HG02981 (cell line): Measurements from ENCODE around the gene KCNA10.

Source experiments
- ATAC-seq: cut with Tn5 transposase; IDR thresholded peaks from one replicate; pipeline ENCODE4 v1.9.1; 2021; ENCODE audit warnings: mild to moderate bottlenecking, moderate library complexity; ENCODE audit not compliant: unreplicated experiment

Gene KCNA10

DNA sequence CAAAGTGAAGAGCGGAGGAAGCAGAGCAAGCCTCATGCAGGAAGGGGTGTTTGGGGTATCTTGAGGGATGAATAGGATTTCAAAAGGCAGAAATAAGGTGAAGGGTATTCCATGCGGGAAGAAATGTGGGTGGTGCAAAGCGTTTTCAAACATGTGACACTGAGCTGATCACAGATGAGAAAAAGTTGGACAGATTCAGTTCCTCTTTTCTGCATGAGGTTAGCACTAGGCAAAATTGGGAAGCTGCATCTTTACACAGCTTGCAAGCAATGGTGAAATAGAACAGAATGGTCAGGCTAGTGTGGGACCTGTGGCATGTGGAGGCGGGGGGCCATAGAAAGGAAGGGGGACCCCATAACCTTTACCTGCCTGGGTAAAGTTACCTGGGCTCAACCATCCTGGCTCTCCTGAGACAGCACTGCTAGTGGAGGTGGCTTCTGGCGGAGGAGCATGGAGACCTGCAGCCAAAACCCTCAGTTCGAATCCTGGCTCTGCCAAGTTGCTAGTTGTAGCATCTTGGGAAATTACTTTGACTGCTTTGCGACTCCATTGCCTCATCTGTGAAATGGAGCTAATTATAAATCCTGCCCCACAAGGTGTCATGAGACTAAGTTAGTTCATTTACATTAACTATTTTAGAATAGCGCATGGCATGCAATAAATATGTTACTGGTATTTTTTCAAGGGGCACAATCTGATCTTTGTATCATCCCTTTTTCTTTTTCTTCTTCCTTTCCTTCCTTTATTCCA, 16.4 kb downstream of the KCNA10 start:
- no peak for ATAC-seq

DNA sequence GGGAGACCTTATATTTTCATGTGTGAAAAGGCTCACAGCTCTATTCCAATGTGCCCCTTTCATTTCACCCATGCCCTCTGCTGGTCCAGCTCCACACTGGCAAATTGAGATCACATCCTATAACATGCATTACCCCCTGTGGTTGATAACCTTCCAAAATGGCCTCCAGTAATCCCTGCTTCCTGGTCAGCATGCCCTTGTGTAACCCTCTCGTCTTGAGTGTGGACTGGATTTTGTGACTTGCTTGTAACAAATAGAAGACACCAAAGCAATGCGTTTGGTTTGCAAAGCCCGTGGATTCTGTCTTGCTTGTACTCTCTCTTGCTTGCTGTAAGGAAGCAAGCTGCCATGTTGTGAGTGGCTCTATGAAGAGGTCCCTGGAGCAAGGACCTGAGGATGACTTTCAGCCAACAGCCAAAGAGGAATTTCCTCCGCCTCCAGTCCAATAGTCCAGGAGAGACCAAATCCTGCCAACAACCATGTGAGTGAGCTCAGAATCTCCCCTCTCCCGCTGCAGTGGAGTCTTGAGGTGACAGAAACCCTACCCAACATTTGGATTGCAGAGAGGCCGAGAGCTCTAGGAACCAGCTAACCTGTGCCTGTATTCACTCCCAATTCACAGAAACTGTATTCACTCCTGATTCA, 17.4 kb downstream of the KCNA10 start:
- no peak for ATAC-seq

DNA sequence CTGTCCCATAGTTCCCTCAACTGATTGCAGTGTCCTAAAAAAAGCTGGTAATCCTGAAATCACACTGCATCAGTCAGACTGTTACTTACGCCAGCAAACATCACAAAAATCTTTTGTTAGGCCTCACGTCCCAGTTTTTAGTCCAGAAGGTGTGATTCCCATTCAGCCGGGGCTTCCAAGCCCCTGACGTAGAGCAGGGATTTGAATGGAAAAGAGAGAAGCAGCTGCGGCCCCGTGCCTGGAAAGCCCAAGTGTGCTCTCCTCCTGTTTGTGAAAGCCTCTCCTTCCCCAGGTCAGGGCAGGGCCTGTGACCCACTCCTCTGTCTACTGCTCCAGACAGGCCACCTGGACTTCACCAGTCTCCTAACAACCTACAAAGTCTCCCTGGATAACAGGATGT, 20.7 kb downstream of the KCNA10 start:
- ATAC-seq: no peak

DNA sequence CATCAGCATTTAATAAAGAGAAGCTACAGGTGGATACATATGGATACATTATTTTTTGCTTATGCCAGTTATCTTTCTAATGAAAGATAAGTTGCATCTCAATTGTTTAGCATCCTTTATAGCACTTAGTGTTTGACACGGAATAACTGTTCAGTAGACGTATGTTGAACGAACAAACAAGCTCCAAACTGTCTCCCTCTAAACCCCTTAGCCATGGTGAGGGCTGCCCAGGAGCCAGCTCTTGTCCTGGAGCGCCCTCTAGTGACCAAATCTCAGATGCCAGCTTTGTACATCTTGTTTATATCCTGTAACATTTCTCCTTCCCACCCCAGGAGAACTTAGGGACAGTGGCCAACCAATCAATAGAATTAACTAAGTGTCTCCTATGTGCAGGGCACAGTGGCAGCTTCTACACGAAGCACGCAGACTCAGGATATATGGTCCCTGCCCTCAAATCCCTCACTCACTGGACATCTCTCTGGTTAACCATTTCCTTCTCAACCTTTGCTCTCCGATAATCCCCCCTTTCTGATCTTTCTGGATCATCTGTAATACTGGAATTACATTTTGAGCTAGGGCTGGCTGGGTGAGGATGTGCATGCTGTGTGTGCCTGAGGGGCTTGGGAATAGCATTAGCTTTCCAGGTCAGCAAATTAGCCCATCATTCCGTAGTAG, 22.9 kb downstream of the KCNA10 start:
- no peak for ATAC-seq

DNA sequence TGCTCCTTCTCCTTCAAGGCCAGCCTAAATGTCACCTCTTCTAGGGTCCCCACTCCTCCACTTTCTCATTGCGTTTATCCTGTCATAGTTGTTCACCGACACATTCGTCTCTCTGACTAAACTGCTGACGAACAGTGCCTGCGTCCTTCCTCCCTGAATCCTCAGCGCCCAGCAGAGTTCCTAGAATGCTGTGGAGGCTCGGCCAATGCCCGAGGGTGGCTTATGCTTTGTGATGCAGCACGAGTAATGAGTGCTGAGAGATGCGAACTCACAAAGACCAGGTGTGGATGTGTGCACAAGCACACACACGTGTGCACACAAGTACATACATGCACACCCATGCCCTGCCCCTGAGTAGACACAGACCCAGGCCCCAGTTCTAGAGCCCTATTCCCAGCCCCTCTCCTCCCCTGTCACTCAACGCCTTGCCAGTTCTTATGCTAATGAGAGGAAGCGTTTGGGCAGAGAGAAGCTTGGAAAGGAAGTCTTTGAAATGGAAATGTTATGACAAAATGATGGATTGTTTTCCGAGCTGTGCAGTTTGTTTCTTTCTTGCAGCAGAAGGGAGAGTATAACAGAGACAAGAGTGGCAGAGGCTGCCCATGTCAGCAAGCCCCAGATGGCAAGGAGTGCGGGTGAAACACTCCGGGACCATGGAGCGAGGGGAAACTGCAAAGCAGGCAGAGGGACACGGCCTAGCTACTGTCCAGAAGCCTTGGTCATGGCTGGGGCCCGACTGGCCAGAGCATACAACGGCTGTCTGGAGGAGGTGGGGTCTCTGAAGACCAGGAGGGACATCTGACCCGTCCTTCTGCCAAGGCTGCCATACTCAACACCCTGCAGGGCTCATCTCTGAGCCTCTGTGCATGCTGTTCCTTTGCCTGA, 24.2 kb downstream of the KCNA10 start:
- no peak for ATAC-seq

DNA sequence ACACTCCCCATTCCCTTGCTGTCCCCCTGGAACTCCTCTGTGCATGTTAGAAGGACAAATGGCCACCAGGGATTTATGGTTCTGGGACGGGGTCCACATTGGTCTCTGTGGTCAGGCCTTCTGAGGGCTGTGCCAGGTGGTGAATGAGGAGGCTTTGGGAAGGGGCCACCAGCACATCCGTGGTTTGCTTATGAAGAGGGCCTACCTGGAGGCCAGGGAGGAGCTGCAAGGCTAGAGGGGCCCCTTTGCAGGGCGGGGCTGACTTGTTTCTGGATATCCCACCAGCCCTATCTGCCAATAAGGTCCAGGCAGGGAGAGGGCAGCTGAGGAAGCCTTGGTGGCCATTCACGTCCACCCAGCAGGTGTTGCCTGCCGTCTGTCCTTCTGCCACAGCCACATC, 24.9 kb downstream of the KCNA10 start:
- ATAC-seq: no peak

DNA sequence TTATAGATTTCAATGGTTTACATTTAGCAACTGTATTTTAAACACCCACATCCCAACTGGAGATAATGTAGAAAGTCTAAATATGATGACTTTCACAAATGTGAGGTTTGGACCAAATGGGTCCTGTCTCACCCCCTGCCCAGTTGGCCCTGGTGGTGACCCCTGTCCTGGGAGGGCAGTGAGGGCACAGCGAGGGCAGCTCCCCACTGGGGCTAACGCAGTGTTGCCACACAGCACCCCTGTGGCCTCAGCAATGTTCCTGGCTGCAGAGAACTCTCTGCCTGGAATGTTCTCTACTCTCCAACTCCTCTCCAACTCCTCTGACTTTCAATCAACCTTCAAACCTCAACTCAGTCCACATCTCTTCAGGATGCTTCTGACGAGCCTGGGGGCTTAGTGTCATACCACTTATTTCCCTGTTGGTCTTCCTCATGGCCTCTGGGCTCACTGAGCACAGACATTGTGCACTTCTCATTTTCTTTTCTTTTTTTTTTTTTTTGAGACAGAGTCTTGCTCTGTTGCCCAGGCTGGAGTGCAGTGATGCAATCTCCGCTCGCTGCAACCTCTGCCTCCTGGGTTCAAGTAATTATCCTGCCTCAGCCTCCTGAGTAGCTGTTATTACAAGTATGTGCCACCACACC, 25.8 kb downstream of the KCNA10 start:
- no peak for ATAC-seq

DNA sequence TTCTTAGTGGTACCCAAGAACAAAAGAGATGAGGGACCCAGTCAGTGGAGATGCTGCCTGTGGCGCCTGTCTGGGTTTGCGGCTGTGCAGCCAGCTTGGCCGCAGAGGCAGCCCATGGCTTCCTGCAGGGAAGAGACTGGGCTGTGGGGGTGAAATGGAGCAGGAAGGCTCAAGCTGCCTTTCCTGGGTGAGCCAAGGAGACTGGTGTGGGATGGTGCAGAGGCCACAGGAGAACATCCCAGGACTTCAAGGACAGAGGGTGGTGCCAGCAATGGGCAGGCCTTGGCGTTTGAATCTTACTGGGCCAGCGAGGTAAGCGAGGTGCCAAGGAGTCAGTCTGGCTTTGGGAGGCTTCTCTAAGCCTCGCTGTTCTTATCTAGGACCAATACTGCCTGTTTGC, 26.4 kb downstream of the KCNA10 start:
- ATAC-seq: no peak

DNA sequence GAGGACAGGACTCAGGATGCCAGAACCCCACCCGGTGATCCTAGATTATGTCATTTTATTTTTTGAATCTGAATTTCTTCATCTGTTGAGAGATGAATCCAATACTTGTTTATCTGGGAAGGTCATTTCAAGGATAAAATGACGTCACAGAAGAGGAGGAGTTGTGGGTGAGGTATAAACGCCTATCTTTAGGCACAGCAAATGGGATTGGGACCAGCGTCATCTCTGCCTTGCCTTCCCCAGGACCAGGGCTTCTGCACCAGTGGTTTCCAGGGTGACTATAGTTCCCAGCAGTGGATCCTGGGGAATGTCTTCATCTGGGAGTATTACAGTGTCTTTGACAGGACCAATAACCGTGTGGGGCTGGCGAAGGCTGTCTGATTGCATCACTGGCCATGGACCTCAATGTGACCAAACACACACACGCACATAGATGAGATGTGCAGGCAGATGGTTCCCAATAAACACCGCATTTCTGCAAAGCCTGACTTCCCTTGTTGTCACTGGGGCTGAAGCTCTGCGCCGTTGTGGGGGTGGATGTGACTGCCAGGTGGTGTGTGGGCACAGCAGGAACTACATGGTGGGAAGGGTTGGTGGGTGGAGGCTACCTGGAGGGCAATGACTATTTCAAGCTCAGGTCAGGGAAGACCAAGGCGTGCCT, 28.1 kb downstream of the KCNA10 start:
- ATAC-seq: no peak

DNA sequence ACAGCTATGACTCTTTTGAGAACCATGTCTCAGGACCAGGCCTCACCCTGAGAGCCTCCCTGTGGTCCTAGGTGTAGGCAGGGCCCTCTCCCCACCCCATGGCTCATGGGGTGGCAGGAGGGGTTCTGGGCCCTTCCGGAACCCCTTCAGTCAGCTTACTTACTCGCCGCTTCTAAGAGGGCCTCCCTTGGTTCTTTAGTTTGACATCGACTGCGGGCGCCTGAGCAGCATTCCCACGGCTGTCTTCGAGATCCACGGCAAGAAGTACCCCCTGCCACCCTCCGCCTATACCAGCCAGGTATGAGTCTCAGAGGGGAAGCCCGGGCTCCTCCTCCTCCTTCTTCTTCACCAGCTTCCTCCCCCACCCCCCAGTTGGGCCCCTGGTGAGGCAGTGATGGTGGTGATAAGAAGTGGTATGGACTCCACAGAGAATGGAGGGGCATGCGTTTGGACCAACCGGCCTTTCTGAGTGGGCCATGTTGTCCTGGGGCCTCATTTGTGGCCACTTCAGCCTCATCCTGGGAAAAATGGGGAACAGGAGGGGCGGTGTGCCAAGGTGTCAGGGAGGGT, 28.9 kb downstream of the KCNA10 start:
- no peak for ATAC-seq

DNA sequence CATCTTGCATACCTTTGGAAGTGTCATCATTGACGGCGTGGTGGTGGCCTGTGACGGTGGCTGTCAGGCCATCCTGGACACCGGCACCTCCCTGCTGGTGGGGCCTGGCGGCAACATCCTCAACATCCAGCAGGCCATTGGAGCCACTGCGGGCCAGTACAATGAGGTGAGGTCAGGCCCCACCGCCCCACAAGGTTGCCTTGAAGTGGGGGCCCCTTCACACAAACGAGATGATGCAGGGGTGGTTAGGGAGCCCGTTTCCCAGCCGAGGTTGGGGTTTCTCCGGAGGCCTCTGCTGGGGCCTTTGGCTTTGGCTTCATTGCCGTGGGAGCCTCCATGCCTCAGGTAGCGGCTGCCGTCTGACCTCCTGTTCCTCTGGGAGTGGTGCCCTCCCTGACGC, 29.6 kb downstream of the KCNA10 start:
- no peak for ATAC-seq

DNA sequence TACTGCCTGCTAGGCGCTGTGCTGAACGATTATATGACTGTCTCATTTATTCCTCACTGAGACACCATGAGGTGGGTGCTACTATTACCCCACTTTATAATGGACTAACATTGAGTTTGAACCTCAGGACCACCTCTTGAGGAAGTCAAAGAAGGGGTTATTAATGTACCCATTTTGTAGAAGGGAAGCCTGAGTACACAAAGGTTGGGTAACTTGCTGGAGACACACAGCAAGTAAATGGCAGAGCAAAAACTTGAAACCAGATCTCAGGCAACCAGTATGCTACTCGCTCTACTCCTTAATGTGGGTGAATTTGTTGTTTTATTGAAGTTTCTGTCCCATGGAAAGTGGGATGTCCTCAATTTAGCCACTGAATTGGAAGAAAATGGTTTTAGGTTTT, 30.1 kb downstream of the KCNA10 start:
- ATAC-seq: no peak

DNA sequence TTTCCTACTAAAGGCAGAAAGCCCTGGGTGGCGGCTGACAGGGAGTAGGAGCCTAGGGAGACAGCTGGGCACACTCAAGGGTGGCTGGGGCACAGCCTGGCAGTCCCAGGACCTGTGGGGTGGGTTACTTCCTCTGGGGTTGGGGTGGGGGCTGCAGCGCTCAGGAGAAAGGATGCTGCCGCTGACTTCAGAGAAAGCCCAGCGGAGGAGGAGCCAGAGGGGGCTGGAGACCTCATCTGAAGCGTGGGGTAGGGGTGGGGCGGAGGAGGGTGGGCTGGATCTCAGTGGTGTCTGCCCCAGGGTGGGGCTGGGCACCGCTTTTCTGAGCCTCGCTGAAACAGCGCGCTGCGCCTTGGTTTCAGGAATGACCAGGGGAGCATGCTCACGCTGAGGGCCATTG, 30.8 kb downstream of the KCNA10 start:
- ATAC-seq: no peak

DNA sequence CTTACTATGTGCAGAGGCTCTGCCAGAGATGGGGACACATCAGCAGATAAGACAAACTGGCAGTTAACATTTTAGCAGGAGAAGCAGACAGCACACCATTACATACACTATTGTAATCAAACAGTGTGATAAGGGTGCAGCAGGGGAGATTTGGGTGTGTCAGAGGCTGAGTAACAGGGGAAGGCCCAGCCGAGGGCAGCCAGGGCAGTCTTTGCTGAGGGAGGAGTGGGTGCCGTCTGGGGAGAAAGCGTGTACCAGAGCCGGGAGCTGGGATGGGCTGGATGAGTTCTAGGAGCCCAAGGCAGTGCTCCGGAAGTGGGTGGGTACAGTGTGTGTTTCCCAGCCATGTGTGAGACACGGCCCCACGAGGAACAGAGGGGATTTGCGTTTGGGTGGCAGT, 31.2 kb downstream of the KCNA10 start:
- no peak for ATAC-seq

DNA sequence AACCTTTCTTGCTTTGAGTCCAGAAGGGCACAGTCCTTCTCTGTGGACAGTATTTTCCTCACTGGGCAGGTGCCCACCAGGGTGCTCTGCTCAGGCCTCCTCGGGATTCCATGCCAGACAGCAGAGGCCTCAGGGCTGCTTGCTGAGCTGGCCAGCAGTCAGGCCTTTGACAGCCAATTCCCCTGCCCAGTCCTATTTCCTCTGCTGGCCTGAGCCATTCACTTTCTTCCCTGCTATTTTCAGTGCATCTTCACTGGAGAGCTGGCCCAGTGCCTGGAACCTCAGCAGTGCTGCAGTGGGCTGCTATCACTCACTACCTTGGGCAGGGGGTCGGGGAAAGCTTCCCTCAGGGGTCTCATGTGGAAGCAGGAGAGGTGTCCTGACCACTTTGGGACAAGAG, 33.2 kb downstream of the KCNA10 start:
- ATAC-seq: no peak

DNA sequence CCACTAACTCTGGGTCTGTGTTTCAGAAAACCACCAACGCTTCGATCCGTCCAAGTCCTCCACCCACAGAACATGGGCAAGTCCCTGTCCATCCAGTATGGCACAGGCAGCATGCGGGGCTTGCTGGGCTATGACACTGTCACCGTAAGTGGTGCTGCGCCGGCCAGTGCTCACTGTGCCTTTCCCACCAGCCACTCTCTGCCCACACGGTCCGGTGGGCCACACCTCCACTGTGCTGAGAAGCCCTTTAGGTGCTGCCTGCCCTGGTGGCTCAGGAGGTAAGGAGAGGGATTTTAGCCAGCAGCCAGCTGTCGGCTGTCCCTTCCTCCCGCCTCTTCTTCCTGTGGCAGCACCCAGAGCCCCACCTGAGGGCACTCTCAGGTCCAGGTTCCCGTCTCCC, 34.2 kb downstream of the KCNA10 start:
- ATAC-seq: no peak

DNA sequence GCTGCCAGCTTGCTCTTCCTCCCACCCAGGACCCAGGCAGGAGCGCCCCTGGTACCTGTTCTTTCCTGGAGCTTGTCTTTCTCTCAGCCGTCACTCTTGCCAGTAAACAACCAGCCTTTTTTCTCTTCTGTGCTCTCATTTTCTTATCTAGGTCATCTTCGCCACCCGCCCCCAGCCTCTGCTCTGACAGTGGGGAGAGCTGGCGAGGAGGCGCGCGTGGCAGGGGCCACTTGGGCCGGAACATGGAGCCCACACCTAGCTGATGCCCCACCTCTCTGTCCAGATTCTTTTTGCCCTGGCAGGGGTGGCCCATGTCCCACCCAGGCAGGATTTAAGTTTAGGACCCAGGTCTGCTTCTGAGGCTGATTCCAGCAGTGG, 35.7 kb downstream of the KCNA10 start:
- ATAC-seq: no peak

DNA sequence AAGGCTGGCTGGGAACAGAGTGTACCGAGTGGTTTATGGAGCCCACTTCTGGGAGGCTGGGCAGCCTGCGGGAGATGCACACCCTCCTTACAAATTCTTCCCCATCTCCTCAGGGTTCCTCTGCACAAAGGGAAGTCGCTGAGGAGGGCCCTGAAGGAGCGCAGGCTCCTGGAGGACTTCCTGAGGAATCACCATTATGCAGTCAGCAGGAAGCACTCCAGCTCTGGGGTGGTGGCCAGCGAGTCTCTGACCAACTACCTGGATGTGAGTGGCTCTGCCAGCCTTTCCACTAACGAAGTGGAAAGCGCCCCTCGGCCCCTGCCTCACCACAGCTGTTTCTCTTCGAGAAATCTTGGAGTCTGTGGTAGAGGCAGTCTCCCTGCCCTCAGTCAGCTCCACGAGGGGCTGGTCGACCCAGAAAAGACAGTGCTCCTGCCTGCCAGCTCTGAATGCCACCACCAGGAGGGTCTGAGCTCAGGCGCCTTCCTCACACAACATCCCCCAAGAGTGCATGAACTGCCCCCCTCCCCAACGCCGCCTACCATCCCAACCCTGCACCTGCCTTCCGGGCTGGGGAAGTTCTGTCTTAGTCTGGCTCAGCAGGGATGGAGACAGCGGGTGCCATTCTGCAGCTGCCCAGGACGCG, 36.2 kb downstream of the KCNA10 start:
- ATAC-seq: no peak

DNA sequence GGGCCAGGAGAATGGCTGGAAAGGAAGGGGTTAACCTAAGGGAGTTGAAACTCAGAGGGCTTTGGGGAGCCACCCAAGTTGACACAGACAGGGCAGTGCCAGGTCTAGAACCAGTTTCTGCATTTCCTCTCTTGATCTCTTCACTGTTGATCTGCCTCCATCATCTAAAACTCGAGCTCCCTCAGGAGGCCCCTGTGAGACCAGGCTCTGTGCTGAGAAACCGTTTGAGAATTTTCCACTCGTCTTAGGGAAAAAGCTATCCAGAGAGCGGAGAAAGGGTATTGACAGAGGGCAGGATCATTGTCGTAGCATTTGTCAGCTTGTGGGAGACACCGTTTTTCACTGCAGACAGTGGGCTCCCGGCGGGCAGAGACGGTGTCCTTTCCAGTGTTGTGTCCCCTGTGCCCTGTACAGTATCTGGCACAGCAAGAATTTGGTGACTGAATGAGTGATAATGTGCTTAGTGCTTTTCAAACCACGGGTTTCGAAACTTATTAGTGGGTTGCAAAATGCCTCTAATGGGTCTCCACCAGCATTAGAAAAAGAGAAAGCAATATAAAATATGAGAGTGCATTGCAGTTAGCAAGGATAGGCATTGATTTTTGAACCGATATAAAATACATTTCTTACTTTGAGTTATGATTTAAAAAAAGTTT, 36.9 kb downstream of the KCNA10 start:
- no peak for ATAC-seq
